GM19452 (cell line): ENCODE measurements around the gene FSTL1.
A peak's percentile ranks its signal among the peaks of the same experiment; 100 is the strongest.

Experiments used
- ATAC-seq: cut with Tn5 transposase; IDR thresholded peaks from one replicate; pipeline ENCODE4 v1.9.1; 2021; ENCODE audit not compliant: unreplicated experiment

The FSTL1 gene

DNA sequence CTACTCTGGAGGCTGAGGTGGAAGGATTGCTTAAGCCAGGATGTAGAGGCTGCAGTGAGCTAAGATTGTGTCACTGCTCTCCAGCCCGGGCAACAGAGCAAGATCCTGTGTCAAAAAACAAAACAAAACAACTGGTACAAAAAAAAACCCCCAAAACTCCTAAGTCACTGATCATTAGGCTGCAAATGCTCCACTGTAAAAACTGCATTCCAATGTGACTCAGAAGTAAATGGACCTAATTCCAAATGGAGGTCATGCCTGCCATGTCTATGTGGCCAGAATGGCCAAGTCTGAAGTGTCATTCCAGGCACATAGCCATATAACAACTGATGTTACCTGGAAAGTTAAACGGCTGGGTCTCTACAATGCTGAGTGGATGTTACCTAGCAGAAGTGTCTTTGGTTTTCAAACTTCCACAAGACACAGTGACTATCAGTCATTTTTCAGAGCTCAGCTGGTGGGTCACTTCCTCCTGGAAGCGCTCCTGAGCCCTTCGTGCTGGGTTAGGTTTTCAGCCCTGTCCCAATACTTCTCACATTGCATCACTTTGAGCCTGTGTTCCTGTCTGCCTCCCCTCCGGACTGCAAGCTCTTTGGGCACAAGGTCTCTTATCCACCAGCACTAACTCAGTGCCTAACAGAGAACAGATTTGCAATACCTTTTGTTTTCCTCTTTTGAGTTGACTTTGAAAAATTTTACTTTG, 10.6 kb downstream of the FSTL1 start:
- no peak for ATAC-seq

DNA sequence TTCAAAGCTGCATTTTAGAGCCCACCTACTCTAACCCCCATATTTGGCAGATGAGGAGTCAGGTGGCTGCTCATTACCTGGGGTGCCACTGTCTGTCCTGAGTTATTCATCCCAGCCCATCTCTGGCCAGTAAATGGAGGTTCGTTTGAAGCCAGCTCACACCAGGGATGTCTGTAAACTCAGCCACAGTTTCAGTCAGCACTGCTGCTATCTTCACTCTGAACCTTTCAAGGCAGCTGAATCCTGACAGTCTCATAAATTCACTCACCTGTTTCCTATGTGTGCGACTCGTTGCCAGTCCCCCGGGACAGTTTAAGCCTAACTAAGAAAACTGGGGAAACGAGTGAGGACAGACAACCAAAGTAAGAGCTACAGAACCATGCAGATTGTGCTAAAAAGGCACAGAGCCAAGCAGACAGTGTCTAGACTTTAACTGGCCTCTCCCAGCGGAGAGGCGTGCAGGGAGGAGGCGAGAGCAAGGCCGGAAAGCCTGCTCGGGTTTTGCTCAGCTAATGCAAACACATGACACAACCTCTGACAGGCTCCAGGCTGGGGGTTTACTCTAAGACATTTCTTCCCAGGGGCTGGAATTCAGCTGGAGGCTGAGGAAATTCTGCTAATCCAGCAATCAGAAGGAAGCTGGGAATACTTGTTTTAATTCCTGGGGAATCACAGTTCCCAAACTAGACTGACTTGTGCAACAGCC, 12.0 kb downstream of the FSTL1 start:
- ATAC-seq = no peak

DNA sequence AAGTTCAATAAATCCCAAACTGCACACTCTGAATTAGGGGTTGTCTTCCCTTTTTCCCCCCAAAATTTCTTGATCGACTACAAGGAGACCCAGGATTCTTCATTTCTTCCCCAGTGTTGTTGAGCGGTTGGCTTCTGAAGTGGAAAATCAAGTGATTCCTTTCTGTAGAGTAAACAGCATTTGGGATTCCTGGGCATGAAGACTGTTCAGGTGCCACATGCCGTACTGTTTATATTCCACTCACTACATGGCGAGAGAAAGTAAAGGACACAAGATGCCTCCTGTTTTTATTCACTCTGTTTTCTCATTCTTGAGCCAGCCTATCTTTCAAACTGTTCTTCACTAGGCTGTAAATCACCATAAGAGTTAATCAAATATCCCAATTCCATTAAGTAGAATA, 12.6 kb downstream of the FSTL1 start:
- no peak for ATAC-seq

DNA sequence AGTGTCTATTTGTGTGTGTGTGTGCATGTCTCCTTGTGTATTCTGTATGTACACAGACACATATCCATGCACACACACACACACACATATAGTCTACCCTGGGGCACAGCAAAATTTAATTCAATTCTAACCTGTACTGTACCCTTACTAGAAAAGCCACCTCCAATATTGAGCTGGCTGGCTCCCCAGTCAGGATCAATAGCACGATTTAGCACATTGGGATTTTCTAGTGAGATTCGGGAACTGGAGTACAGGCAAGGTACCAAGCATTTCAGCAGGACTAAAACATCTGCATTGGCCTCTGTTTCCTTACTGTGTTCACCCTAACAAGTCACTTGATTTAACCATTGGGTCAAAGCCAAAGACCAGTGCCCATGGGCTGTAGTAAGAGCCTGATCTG, 13.2 kb downstream of the FSTL1 start:
- ATAC-seq = no peak

DNA sequence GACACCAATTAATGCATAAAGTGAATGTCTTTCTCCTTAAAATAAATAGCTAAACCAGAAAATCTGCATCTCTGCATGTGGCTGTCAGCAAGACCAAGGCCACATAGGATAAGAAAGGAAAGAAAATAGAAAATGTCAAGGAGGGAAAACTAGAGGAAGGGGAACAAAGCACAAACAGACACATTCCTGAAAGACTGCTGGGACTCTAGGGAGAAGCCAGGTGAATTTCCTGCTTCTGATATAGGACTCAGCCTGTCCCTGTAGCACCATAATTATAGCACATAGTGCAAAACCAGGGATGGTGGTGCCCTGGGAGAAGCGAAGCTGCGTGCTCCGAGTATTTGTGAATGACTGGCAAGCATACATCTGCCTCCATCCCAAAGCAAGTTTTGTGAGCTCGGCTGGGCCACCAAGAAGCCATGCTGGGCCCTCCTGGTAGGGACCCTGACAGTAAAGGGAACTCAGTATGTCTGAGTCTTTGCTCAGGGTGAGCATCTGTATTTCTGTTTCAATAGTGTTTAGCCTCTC, 14.2 kb downstream of the FSTL1 start:
- no peak for ATAC-seq

DNA sequence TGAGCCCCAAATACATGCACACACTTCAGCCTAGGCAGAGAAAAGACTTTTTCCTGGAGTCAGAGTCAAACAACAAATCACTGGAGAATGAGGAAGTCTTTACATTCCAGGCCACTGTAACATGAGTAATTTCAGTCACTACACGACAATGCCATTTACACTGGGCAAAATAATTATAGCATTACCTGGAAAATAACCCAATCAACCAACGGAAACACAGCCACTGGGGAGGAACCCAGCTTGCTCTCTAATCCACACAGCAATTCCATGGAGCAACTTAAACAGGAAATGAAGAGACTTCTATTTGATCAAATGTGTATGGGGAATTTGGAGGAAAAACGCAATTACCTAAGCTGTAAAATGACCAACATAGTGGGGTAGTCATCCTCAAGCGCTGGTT, 15.2 kb downstream of the FSTL1 start:
- no peak for ATAC-seq

DNA sequence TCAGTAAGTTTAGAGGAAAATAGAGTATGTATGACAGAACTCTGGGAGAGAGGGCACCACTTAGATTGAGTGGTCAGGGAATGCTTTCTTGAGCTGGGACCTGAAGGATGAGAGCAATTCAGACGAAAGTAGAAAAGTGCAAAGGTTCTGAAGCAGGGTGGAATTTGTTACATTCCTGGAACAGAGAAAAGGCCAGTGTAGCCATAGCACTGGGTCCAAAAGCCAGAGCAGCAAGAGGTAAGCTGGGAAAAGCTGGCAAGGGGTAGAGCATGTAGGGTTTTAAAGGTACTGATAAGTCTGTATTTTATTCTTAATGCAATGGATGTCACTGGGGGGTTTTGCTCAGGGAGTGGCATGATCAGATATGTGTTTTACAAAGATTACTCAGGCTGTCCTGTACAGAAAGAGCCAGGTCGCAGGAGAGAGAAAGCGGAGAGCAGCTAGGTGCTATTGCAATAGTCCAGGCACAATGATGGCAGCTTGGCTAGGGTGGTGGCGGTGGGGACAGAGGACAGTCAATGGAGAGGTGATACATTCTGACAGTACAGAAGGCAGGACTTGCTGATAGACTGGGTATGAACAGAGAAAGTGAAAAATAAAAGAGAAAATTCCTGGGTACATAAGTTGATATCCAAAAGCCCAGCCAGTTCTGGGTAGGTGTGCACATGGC, 17.0 kb downstream of the FSTL1 start:
- ATAC-seq = no peak

DNA sequence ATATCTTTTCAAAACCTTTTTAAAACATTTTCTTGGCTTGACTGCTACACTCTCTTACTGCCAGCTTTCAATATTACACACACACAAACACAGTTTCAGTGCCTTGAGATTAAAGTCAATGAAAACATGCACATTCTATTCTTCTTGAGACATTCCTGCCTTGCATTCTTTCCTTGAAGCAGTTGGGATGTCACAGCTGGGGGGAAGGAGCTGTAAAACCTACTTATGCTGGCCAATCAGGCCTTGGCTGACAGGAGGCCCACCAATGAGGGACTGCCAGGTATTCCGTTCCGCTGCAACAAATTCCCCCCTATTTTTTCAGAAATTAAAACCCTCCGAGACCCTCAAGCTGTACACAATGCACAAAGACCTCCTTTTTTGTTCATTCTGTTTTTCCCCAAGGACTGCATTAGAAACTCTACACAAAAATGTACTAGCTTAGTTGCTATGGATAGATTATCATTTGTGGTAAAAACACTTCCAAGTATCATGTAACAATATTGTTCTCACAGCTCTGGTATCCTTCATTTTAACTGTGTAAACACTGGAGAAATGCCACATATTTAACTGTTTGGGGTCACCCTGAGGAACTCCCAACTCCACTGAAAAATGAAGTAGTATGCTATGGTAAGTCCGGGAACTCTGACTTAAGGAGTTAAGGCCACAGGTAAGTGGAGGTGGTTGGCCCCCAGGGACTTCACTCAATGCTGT, 18.5 kb downstream of the FSTL1 start:
- ATAC-seq = no peak

DNA sequence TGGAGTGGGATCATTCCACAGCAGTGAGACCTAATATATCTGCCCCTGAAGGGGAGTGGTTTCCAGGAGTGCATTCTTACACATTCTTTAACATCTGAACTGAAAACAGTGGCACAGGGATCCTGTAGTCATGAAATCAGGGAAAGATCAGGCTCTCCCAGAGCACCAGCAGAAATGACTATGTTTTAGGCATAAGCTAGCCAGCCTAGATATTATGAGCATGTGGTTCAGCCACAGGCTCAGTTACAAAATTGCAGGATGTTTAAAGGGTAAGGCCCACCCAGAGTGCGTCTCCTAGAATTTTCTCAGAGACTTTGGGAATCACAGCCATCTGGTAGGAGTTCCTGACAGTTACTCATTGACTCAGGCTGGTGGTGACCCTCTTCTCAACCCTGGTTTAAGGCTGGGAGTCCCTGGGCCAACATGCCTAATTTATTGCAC, 20.9 kb downstream of the FSTL1 start:
- no peak for ATAC-seq

DNA sequence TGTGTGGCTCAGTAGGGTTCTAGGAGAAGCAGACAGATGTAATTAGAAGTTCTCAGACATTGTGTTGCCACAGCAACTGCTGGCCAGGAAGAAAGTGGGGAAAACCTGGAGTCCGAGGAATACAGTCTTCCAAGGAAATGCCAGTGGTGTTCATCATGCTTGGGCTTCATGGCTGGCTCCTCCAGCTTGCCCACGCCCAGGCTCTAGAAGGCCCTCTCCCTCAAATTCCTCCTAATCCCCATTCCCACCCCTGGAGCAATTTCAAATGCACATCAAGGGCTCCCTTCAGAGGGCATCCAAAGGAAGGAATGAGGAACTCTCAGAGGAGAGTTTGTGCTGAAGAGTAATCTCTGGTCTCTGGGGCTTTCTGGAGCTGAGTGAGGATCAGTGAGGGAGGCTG, 21.9 kb downstream of the FSTL1 start:
- ATAC-seq = no peak

DNA sequence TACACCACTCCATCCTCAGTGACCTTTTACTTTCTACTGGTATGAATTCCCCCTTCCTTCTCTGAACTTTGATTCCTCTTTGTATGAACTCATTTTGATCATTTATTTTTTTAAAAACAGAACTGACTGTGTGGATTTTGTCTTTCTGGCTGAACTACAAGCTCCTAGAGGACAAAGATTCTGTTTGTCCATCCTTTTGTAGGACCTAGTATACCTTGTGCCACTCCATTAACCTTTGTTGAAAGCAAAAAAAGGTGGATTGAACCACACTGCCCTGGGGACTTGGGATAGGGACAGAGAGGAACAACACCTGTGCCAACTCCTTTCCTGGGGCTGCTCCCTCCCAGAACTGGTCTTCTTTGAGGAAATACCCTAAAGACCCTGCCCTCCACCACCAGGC, 23.6 kb downstream of the FSTL1 start:
- no peak for ATAC-seq

DNA sequence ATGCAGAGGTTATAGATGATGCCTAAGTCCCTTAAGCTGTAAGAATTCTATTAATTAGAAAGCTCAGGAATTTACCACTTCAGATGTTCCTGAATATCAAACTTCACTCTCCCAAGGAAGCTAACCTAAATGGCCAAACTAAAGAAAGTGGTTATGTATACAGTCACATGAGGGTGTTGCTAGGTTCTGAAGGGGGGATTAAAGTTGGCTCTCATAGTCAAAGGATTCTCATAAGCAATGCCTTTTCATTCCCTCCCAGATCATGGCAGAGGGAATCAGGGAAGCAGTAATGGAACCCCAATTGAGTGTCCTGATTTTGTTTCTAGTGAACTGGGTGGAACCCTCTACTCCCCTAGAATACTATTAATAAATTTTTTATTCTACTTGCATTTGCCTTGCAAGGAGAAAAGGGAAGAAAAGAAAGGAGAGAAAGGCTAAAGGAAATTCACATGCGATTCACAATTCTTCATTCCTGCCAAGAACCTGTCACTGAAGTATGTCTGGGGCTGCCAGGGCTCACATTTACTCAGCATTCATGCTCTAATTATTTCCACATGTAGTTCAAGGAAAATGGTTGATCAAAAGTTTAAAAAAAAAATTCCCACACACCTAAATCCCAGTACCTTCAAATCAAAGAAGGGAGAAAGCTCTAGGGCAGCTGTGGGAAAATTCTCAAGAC, 25.1 kb downstream of the FSTL1 start:
- no peak for ATAC-seq

DNA sequence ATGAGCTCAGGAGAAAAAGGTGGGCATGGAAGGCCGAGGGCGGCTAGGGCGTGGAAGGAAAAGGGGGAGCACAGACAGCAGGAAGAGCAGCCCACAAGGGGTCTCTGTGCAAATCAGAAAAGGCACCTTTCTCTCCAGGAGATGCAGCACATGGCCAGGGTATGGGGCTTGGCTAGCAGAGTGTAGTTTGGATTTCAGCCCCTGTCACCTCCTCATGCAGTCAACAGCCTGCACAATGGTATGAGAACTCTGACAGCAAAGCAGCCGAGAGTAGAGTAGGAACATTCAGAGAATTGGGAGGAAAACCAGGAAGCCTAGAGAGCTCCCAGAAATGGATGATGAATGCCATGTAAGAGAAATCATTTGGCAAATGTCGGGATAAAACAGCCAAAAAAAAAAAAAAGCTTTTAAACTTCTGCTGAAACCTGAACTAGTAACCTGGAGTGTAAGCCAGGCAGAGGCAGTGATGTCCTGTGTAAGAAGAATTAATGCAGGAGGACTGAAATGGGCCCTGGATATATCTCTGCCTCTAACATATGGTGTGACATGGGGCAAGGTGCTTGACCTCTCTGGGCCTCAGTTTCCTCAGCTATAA, 25.7 kb downstream of the FSTL1 start:
- ATAC-seq = no peak

DNA sequence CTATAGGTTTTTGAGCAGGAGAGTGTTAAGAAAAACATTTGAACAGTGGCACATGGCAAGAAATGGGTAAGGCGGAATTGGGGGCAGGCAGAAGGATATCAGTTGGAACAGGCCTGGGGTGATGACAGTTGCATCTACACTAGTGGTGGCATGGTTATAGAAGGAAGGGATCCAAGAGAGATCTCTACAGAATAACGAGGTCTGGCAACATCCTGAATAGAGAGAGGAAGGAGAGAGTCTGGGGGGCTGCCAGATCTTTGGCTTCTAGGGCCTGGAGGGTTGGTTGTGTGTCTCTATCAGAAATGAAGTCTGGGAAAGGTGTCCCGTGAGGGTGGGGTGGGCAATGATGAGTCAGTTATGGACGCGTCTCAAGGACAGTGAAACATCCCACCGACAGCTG, 26.3 kb downstream of the FSTL1 start:
- no peak for ATAC-seq

DNA sequence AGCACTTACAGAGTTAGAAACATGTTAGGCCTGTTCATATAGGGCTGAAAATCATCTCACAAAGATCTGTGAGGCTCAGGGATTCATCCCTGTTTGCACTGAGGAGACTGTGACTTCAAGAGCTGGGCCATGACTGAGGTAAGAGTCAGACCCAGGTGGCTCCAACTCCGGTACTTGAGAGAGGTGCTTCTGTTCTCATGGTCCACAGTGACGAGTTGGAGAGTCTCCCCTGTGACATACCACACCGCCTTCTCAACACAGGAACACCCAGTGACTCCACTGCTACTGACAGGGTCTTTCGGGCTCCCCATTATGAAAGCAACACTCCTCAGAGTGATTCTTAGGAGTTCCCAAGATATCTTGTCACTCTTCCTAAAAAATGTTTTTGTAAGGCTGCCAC, 27.4 kb downstream of the FSTL1 start:
- ATAC-seq = no peak

DNA sequence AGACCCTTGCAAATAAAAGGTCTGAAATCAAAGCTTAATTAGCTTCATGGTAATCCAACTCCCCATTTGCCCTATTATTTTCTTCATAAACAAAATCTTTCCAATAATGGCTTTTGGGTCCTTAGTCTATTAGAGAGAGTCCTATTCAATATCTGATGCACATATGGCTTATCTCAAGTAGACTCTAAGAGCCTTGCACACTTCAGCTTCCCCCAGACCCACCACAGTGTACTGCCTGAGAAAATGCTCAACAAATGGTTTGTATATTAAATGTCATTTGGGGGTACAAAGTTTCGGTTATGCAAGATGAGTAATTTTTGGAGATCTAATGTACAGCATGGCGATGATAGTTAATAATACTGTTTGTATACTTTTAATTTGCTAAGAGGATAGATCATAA, 28.9 kb downstream of the FSTL1 start:
- no peak for ATAC-seq

DNA sequence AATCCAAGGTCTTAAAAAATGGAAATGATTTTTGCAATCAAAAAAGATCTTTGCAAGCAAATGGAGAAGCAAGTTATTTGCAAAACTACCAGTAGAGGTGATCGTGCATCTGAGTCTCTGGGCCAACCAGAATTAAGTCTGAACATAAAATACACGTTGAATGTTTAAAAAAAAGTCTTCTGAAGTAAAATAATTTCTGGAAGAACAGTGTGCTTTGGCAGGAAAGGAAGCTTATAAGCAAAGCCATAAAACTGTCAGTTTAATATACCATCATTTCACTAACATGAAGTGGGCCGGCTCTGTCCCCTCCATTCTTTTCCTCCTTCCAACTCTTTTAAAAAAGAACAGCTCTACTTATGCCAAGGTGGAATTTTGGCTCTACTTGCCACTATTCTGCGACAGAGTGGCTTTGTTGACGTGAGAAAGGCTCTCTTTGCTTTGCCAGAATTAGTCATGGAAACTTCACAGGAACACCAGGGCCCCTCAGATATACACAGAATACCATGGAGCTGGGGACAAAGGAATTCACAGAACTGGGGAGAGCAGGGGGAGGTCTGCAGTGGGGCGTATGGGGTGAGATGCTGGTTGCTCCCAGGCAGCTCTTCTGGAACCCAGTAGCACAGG, 29.8 kb downstream of the FSTL1 start:
- ATAC-seq = no peak

DNA sequence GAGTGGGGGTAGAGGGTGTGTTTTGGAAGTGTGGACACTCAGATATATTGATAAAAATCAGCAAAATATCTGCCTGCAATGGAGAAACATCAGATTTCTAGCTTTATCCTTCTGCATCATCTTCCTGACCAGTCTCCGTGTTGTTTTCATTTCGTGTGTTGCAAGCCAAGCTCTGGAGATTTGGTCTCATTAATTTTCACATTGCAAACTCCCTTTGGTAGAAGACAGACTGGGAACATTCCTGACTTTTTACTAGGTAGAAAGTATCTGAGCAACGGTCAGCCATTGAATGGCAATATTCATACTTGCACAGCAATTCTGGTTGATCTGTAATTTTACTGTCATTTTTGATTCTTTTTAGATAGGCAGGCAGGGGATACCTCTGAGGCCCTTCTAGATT, 30.4 kb downstream of the FSTL1 start:
- ATAC-seq = no peak

DNA sequence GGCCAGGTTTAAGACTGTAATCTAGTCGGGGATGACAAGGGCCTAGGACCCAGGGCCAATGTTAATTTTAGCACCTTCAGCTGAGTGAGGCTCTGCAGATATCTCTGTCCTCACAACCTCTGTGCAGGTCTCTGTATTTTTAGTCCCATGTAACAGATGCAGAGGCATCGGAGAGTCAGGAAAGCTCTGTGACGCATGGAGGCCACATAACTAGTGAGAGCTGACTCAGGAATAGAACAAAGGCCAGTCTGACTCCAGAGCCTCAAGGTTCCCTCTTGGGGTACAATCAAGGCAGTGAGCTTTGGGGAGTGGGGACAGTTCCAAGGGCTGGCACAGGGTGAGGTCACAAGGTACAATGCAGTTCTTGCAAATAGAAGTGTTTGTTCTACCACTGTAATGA, 31.0 kb downstream of the FSTL1 start:
- no peak for ATAC-seq

DNA sequence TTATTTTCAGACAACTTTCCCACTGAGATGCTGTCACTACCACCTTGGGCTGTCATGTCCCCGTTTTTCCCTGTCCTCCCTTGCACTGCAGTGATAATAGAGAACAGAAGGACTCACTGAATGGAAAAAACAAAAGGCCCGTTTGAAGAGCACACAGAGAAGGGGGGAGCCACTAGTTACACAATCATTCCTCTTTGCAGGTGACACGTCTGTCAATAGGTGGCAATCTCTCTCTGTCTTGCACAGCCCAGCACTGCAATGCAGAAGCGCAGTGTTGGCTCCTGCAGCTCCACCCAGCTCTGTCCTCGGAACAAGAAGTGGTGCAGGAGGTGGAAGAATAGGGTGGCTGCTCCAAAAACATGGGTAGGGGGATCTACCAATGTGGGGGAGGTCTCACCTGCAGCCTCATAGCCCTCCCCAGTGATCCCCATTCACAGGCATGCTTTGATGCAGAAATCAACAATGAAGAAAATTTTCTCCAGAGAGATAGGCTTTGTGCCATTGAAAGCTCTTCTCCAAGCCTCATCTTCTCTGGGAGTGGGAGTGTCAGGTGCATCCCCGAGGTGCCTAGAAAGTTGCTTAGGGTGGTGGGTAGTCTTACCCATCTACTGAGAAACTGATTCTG, 31.8 kb downstream of the FSTL1 start:
- ATAC-seq = peak; percentile 44
